ENCODE data around the gene LSAMP. TPM values are rescaled to one million over a fixed set of nuclear protein-coding genes. Genes with fewer than 3 reads are reported as not detected.

Gene LSAMP
- total and polyA plus RNA-seq, 8 donors: 17.3 to 28.0 (median 26.0) TPM

DNA sequence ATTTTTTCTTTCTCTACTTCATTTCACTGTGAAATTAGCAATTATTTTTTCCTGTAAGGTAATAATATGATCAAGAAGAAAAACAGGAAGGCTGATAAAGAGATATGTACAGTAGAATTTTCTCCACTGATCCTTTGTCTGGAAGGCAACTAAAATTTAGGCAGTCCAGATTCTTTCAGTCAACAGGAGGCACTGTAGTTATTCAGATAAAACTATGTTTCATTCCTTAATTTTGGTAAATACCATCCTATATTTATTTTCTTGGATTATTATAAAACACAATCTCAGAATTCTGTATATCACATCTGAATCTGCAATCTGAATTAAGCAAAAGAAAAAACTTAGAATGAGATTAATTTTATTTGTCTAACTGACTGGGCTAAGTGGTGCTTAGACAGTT lies 343.2 kb downstream of the LSAMP start:
- Histone ChIP-seq H3K27me3 (no peaks in the 10 kb centered on the region), H3K9me3 (no peaks in the 10 kb centered on the region), H3K36me3 (no peaks in the 10 kb centered on the region), H3K4me1 (no peaks in the 10 kb centered on the region), H3K4me3 (no peak overlapping the region), H3K27ac (no peak overlapping the region)
- TF ChIP-seq CTCF (IDR thresholded peaks at IDR 0.05): no peak
- DNase-seq (no peak), ATAC-seq (no peak)
- intact Hi-C loops (cut with DNase I): no loop called here

- Histone ChIP-seq H3K4me3 (no peak overlapping the region), H3K36me3 (no peaks in the 10 kb centered on the region), H3K27me3 (no peaks in the 10 kb centered on the region), H3K4me1 (no peaks in the 10 kb centered on the region), H3K27ac (no peak overlapping the region), H3K9me3 (no peaks in the 10 kb centered on the region)
- ATAC-seq (no peak), DNase-seq (no peak)
- intact Hi-C loops (cut with DNase I): no loop called here
- TF ChIP-seq CTCF (IDR thresholded peaks at IDR 0.05): no peak
Observed at GRCh38 chr3:116097226-116097625, 348.1 kb downstream of the LSAMP start.

GRCh38 chr3:116096631-116097030 lies 348.7 kb downstream of the LSAMP start:
- intact Hi-C loops (cut with DNase I): no loop called here
- Histone ChIP-seq H3K27me3 (no peaks in the 10 kb centered on the region), H3K9me3 (no peaks in the 10 kb centered on the region), H3K4me3 (no peak overlapping the region), H3K27ac (no peak overlapping the region), H3K36me3 (no peaks in the 10 kb centered on the region), H3K4me1 (no peaks in the 10 kb centered on the region)
- no peak for ATAC-seq
- DNase-seq: no peak
- no peak for TF ChIP-seq CTCF (IDR thresholded peaks at IDR 0.05)

- ATAC-seq: no peak
- Histone ChIP-seq H3K9me3 (peaks cover 0 to 7% of the 10 kb centered on the region in 2 donors), H3K27ac (no peak overlapping the region), H3K27me3 (no peaks in the 10 kb centered on the region), H3K36me3 (no peaks in the 10 kb centered on the region), H3K4me1 (no peaks in the 10 kb centered on the region), H3K4me3 (no peak overlapping the region)
- TF ChIP-seq CTCF (IDR thresholded peaks at IDR 0.05): no peak
- DNase-seq: no peak
- intact Hi-C loops (cut with DNase I): no loop called here
Observed at GRCh38 chr3:116093374-116093773, 351.9 kb downstream of the LSAMP start.

DNA sequence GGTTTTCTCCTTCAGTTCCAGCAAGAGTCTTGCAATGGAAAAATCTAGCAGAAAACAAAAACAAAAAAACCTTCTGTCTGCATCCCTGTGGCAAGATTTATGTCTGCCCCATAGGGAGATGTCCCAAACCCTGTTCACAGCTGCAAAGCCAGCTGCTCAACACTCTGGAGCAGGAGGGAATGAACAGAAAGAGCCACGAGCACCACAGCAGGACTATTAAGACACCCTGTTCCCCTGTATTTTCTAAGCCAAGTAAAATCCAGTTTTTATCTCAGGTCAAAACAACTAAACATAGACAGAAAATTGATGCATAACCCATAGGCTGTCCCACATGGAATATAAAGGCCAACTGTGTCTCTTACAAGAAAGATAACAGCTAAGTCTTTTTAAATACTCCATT lies 357.9 kb downstream of the LSAMP start:
- TF ChIP-seq CTCF (IDR thresholded peaks at IDR 0.05): no peak
- Histone ChIP-seq H3K4me3 (no peak overlapping the region), H3K27me3 (no peaks in the 10 kb centered on the region), H3K4me1 (no peaks in the 10 kb centered on the region), H3K9me3 (peaks cover 0 to 7% of the 10 kb centered on the region in 2 donors), H3K27ac (no peak overlapping the region), H3K36me3 (no peaks in the 10 kb centered on the region)
- intact Hi-C loops (cut with DNase I): no loop called here
- DNase-seq: no peak
- no peak for ATAC-seq

Measured in left lung (tissue), 10 donors.